H1 (cell line): Measurements from ENCODE around the gene PKP1. TPM values are rescaled to one million over a fixed set of nuclear protein-coding genes. Genes with fewer than 3 reads are reported as not detected.

Source experiments
- CTCF ChIA-PET: fragments of 300-600 bp; sonication (Branson Sonifier 250); formaldehyde crosslinking; loops from one replicate; lab custom pipeline; 2021; ENCODE audit not compliant: partially characterized antibody; lab: Charles Lee
- POLR2A ChIA-PET: fragments of 300-600 bp; sonication (Branson Sonifier 250); formaldehyde crosslinking; loops from one replicate; lab custom pipeline; 2021; ENCODE audit warnings: inconsistent platforms; ENCODE audit not compliant: partially characterized antibody; lab: Charles Lee
- DNase-seq, 2 experiments: peaks; one replicate each; pipeline versions ENCODE4 v3.0.0 to v3.0.0-alpha.2; 2010 to 2022; ENCODE audit warnings: low spot score in 2 of 2, low read depth in 1 of 2, mixed read lengths in 1 of 2
- FAIRE-seq: peaks from 2 replicates; lab custom pipeline; 2011; peaks lifted over from hg19 to GRCh38; lab: Jason Lieb, UNC
- H2AFZ ChIP-seq: 2 replicates; pipeline ENCODE4 v1.8.1; 2012; ENCODE audit warnings: low read length, inconsistent platforms
- H2AK5ac ChIP-seq: 2 replicates; pipeline ENCODE4 v1.6.1; 2013; ENCODE audit warnings: low read depth, low read length
- H2BK120ac ChIP-seq: replicated peaks from 2 replicates; pipeline ENCODE3; 2013; ENCODE audit warnings: low read depth, low read length, inconsistent platforms
- H2BK12ac ChIP-seq: 2 replicates; pipeline ENCODE4 v1.6.1; 2013; ENCODE audit warnings: low read depth, low read length
- H2BK15ac ChIP-seq: 2 replicates; pipeline ENCODE4 v1.6.1; 2013; ENCODE audit warnings: low read length
- H2BK20ac ChIP-seq: 2 replicates; pipeline ENCODE4 v1.6.1; 2013; ENCODE audit warnings: low read length
- H2BK5ac ChIP-seq: 2 replicates; pipeline ENCODE4 v1.6.1; 2013; ENCODE audit warnings: low read depth, low read length
- H3K14ac ChIP-seq: 2 replicates; pipeline ENCODE4 v1.6.1; 2013; ENCODE audit warnings: inconsistent platforms; ENCODE audit not compliant: insufficient read length
- H3K18ac ChIP-seq: 2 replicates; pipeline ENCODE4 v1.6.1; 2013; ENCODE audit warnings: low read length; ENCODE audit errors: extremely low read depth
- H3K23ac ChIP-seq: 2 replicates; pipeline ENCODE4 v1.6.1; 2013; ENCODE audit warnings: inconsistent platforms; ENCODE audit not compliant: insufficient read length
- H3K23me2 ChIP-seq: 2 replicates; pipeline ENCODE4 v1.6.1; 2013; ENCODE audit warnings: low read depth, low read length
- H3K27ac ChIP-seq: 2 replicates; pipeline ENCODE4 v1.6.1; 2011; ENCODE audit warnings: low read depth, low read length, inconsistent platforms
- H3K27me3 ChIP-seq, 4 experiments: replicated peaks in 1 of 4; 1 replicate in 1 of 4; 2 replicates in 3 of 4; pipeline versions ENCODE4 v1.6.1 to v1.8.1; 2011 to 2013; ENCODE audit warnings: low read length in 3 of 4, mild to moderate bottlenecking in 3 of 4, inconsistent platforms in 2 of 4, mixed read lengths in 2 of 4, moderate library complexity in 1 of 4; ENCODE audit not compliant: control insufficient read depth in 3 of 4, insufficient read depth in 3 of 4; ENCODE audit errors: extremely low read depth in 1 of 4
- H3K36me3 ChIP-seq, 4 experiments: 2 replicates each; pipeline versions ENCODE4 v1.6.1 to v1.8.1; 2011 to 2013; ENCODE audit warnings: mild to moderate bottlenecking in 4 of 4, low read length in 3 of 4, moderate library complexity in 2 of 4, control low read depth in 1 of 4, inconsistent platforms in 1 of 4; ENCODE audit not compliant: insufficient read depth in 4 of 4, control insufficient read depth in 2 of 4
- H3K4ac ChIP-seq: replicated peaks from 2 replicates; pipeline ENCODE3; 2013; ENCODE audit warnings: low read length, low read depth, mixed read lengths, inconsistent platforms; ENCODE audit not compliant: insufficient read length
- H3K4me1 ChIP-seq, 4 experiments: replicated peaks in 1 of 4; 1 replicate in 1 of 4; 2 replicates in 3 of 4; pipeline versions ENCODE4 v1.6.1 to v1.8.1; 2011 to 2013; ENCODE audit warnings: low read length in 3 of 4, inconsistent platforms in 2 of 4, mixed read lengths in 1 of 4; ENCODE audit not compliant: insufficient read depth in 4 of 4, control insufficient read depth in 3 of 4
- H3K4me2 ChIP-seq, 2 experiments: 2 replicates each; pipeline versions ENCODE4 v1.6.1 to v1.8.1; 2011 to 2013; ENCODE audit warnings: low read depth in 2 of 2, low read length in 2 of 2, control low read depth in 1 of 2, inconsistent platforms in 1 of 2, mild to moderate bottlenecking in 1 of 2; ENCODE audit not compliant: insufficient read depth in 1 of 2
- H3K4me3 ChIP-seq, 4 experiments: fragments of 200-600, 300-600 bp in 1 of 4; sonication (generic), shearing (Covaris generic), sonication (Bioruptor Twin) in 1 of 4; 2 replicates each; pipeline versions ENCODE4 v1.5.1 to v1.8.1; 2011 to 2016; ENCODE audit warnings: low read length in 4 of 4, low read depth in 3 of 4, control low read depth in 2 of 4, inconsistent platforms in 2 of 4, mild to moderate bottlenecking in 2 of 4, mixed read lengths in 1 of 4, moderate library complexity in 1 of 4; ENCODE audit not compliant: insufficient read depth in 2 of 4; ENCODE audit errors: extremely low read depth in 1 of 4
- H3K56ac ChIP-seq: replicated peaks from 2 replicates; pipeline ENCODE3; 2013; ENCODE audit warnings: low read depth, mild to moderate bottlenecking, mixed read lengths, low read length, inconsistent platforms; ENCODE audit not compliant: insufficient read length
- H3K79me1 ChIP-seq: 2 replicates; pipeline ENCODE4 v1.6.1; 2013; ENCODE audit warnings: low read depth, low read length, control low read depth
- H3K79me2 ChIP-seq, 2 experiments: 2 replicates each; pipeline versions ENCODE4 v1.6.1 to v1.8.1; 2012 to 2013; ENCODE audit warnings: low read length in 2 of 2, mild to moderate bottlenecking in 2 of 2, inconsistent platforms in 1 of 2; ENCODE audit not compliant: insufficient read depth in 2 of 2, control insufficient read depth in 1 of 2
- H3K9ac ChIP-seq, 4 experiments: replicated peaks in 1 of 4; 1 replicate in 1 of 4; 2 replicates in 3 of 4; pipeline versions ENCODE4 v1.6.1 to v1.8.1; 2011 to 2013; ENCODE audit warnings: low read depth in 3 of 4, low read length in 3 of 4, control low read depth in 2 of 4, mild to moderate bottlenecking in 2 of 4, moderate library complexity in 2 of 4, inconsistent platforms in 1 of 4; ENCODE audit errors: extremely low read depth in 1 of 4
- H3K9me3 ChIP-seq, 2 experiments: 2 replicates each; pipeline versions ENCODE4 v1.6.1 to v1.8.1; 2012 to 2013; ENCODE audit warnings: mild to moderate bottlenecking in 2 of 2, moderate library complexity in 2 of 2, control low read depth in 1 of 2, inconsistent platforms in 1 of 2, low read depth in 1 of 2, low read length in 1 of 2, mixed read lengths in 1 of 2; ENCODE audit not compliant: insufficient read depth in 2 of 2
- H4K20me1 ChIP-seq, 2 experiments: replicated peaks in 1 of 2; 2 replicates each; pipeline versions ENCODE3 to v1.8.1; 2011 to 2013; ENCODE audit warnings: inconsistent platforms in 2 of 2, low read length in 2 of 2, mild to moderate bottlenecking in 1 of 2; ENCODE audit not compliant: insufficient read depth in 2 of 2, control insufficient read depth in 1 of 2
- H4K5ac ChIP-seq: 2 replicates; pipeline ENCODE4 v1.6.1; 2013; ENCODE audit warnings: low read length, low read depth, mixed read lengths, inconsistent platforms; ENCODE audit not compliant: insufficient read length
- H4K8ac ChIP-seq: 2 replicates; pipeline ENCODE4 v1.8.0; 2013; ENCODE audit warnings: mild to moderate bottlenecking, moderate library complexity, low read length, inconsistent platforms; ENCODE audit not compliant: insufficient read depth; ENCODE audit errors: extremely low read depth
- H4K91ac ChIP-seq: replicated peaks from 2 replicates; pipeline ENCODE3; 2013; ENCODE audit warnings: low read length, mixed read lengths, inconsistent platforms; ENCODE audit not compliant: insufficient read length
- BRCA1 ChIP-seq: IDR thresholded peaks from 2 replicates; pipeline ENCODE4 v1.6.1; 2012; ENCODE audit warnings: low read depth, low read length, improper control_type of control experiment
- CREB1 ChIP-seq: IDR thresholded peaks from 2 replicates; pipeline ENCODE4 v1.6.1; 2012; ENCODE audit warnings: inconsistent platforms
- JUN ChIP-seq: IDR thresholded peaks from 2 replicates; pipeline ENCODE4 v1.6.1; 2011; ENCODE audit warnings: low read depth, mild to moderate bottlenecking, improper control_type of control experiment, low read length
- TCF12 ChIP-seq: IDR thresholded peaks from 2 replicates; pipeline ENCODE4 v1.6.1; 2011; ENCODE audit warnings: low read depth, mild to moderate bottlenecking, low read length
- WGBS, 2 experiments: shearing (Covaris generic) in 1 of 2; methylation state at CpG; one replicate each; pipeline versions ENCODE4 v1.1.6 to v1.1.7; 2013 to 2015; ENCODE audit warnings: low lambda C conversion rate in 2 of 2, mixed read lengths in 2 of 2, inconsistent platforms in 1 of 2, low coverage in 1 of 2, missing lambda C conversion rate in 1 of 2; ENCODE audit not compliant: insufficient replicate concordance in 2 of 2, insufficient coverage in 1 of 2, insufficient read length in 1 of 2; ENCODE audit errors: extremely low coverage in 1 of 2, missing lambda C conversion rate in 1 of 2; 5-methylcytosine and 5-hydroxymethylcytosine counted together
- polyA plus RNA-seq, 7 experiments: library from polyadenylated mRNA; depleted of rRNA in 3 of 7; stranded (reverse) in 5 of 7; unstranded in 2 of 7; fragments of >200 nt in 5 of 7; fragments of 200-250 nt in 2 of 7; gene quantifications; 1 replicate in 5 of 7; 2 replicates in 1 of 7; 4 replicates in 1 of 7; pipeline versions ENCODE4 v1.2.1 to v1.2.3, GENCODE V29; 2011 to 2013; ENCODE audit warnings: missing spikeins in 2 of 7, mixed read lengths in 2 of 7
- total RNA-seq: library from RNA; stranded (reverse); fragmentation: NEBNext Ultra II Directional; extraction: Animal tissue kit (Norgen Biotek cat#: 25700); gene quantifications from 2 replicates; pipeline ENCODE4 v1.2.1, GENCODE V29; 2021

Gene PKP1
- total and polyA plus RNA-seq, 2 of the 8 experiments (the other 6 are each of a cell fraction or from before 2014, with no cell fraction given) = 0.21 to 0.95 TPM

DNA sequence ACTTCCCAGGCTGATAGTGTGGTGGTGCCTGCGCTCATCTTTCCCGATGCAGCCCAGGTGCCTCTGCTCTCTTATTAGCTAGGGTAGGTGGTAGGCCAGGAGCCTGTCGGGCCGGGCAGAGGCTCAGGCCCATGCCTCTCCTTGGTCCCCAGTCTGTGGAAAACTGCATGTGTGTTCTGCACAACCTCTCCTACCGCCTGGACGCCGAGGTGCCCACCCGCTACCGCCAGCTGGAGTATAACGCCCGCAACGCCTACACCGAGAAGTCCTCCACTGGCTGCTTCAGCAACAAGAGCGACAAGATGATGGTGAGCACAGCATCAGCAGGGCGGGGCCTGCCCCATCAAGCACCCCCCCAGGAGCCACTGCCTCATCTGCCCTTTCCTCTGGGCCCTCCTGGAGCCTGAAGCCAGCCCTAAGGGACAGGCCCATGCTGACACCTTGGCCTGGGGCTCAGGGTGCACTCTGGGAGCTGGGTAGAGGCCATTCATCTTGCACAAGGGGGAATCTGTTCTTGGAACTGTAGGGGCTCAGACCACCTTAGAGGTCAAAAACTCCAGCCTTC, 38.6 kb downstream of the PKP1 start:
- H2AFZ ChIP-seq = no peak overlapping the region
- no peak overlapping the region for H3K23ac ChIP-seq
- no peaks in the 10 kb centered on the region for H3K4me1 ChIP-seq
- H3K79me2 ChIP-seq = no peaks in the 10 kb centered on the region
- POLR2A ChIA-PET = interaction anchor here (0.6 kb wide), 1 partner anchor 81 kb away, joined by 5 read pairs; no protein-coding TSS in a partner anchor
- no peak overlapping the region for H2BK120ac ChIP-seq
- no peak overlapping the region for H4K91ac ChIP-seq
- H3K27ac ChIP-seq = no peak overlapping the region
- CTCF ChIA-PET = interaction anchor here (0.5 to 2.0 kb wide), 7 partner anchors 9 to 162 kb away, joined by 3 to 7 read pairs (median 4); no protein-coding TSS in a partner anchor
- no peak overlapping the region for H2BK12ac ChIP-seq
- no peaks in the 10 kb centered on the region for H3K79me1 ChIP-seq
- no peak overlapping the region for H3K4me3 ChIP-seq
- H2BK5ac ChIP-seq = no peak overlapping the region
- H2BK20ac ChIP-seq = no peak overlapping the region
- FAIRE-seq (no peak), DNase-seq (no peak)
- H3K4ac ChIP-seq = no peak overlapping the region
- no peaks in the 10 kb centered on the region for H3K9me3 ChIP-seq
- no peak overlapping the region for H4K5ac ChIP-seq
- H2BK15ac ChIP-seq = no peak overlapping the region
- 85% methylated on average over 15 of the region's 15 CpGs; no CpG with 5 or more reads in 1 of the 2 experiments for WGBS, 2 experiments
- no peak overlapping the region for H2AK5ac ChIP-seq
- no peak overlapping the region for H3K56ac ChIP-seq
- H3K36me3 ChIP-seq = no peaks in the 10 kb centered on the region
- H3K18ac ChIP-seq = no peak overlapping the region
- no peaks in the 10 kb centered on the region for H4K20me1 ChIP-seq
- no peaks in the 10 kb centered on the region; a peak in 1 of 7 replicates for H3K27me3 ChIP-seq
- no peak overlapping the region for H3K14ac ChIP-seq
- H3K4me2 ChIP-seq = no peak overlapping the region
- no peak overlapping the region; the same call in 1 of the 2 replicates for H4K8ac ChIP-seq
- no peaks in the 10 kb centered on the region; the same call in 1 of the 2 replicates for H3K23me2 ChIP-seq
- no peak overlapping the region for H3K9ac ChIP-seq
- TF ChIP-seq CREB1 (no peak), JUN (no peak), TCF12 (no peak), BRCA1 (no peak)
